Calu3 (cell line): Measurements from ENCODE around the gene FARS2. TPM values are rescaled to one million over a fixed set of nuclear protein-coding genes. Genes with fewer than 3 reads are reported as not detected.

ENCODE experiments used
- BruUV-seq: library from RNA; stranded (reverse); fragments of 400-500 nt; replicated peaks from 2 replicates; lab custom pipeline; 2021; lab: Mats Ljungman, UMichigan
- CTCF ChIA-PET: fragments of 300-600 bp; sonication (Branson Sonifier 250); formaldehyde crosslinking; loops from one replicate; lab custom pipeline; 2022; ENCODE audit warnings: antibody characterized with exemption; lab: Charles Lee
- DNase-seq: peaks from one replicate; pipeline ENCODE4 v3.0.0; 2022
- H3K27ac Mint-ChIP-seq: one replicate; pipeline ENCODE4 v1.8.0; 2022; ENCODE audit warnings: mixed read lengths; ENCODE audit not compliant: unreplicated experiment
- H3K27me3 Mint-ChIP-seq: one replicate; pipeline ENCODE4 v1.8.0; 2022; ENCODE audit warnings: mixed read lengths; ENCODE audit not compliant: unreplicated experiment
- H3K36me3 Mint-ChIP-seq: one replicate; pipeline ENCODE4 v1.8.0; 2022; ENCODE audit warnings: mild to moderate bottlenecking, moderate library complexity, mixed read lengths; ENCODE audit not compliant: insufficient read depth, unreplicated experiment
- H3K4me1 Mint-ChIP-seq: one replicate; pipeline ENCODE4 v1.8.0; 2022; ENCODE audit warnings: mild to moderate bottlenecking, low read depth, mixed read lengths; ENCODE audit not compliant: unreplicated experiment
- H3K4me3 Mint-ChIP-seq: one replicate; pipeline ENCODE4 v1.8.0; 2022; ENCODE audit warnings: mild to moderate bottlenecking, low read depth, moderate library complexity, mixed read lengths; ENCODE audit not compliant: unreplicated experiment
- H3K9me3 Mint-ChIP-seq: one replicate; pipeline ENCODE4 v1.8.0; 2022; ENCODE audit warnings: low read depth, mixed read lengths; ENCODE audit not compliant: unreplicated experiment
- intact Hi-C: fragments of 100-400 bp; cut with micrococcal nuclease; formaldehyde crosslinking; loops from one replicate; pipeline ENCODE4 v1.10.0; 2022; ENCODE audit not compliant: unreplicated experiment
- total RNA-seq: library from RNA; stranded (reverse); gene quantifications from 2 replicates; pipeline ENCODE4 v1.2.3, GENCODE V29; 2022
- TF ChIP-seq, protein P1 (sequence below): fragments of 200-600 bp; IDR thresholded peaks from one replicate; pipeline ENCODE4 v1.8.0; 2022; ENCODE audit warnings: antibody characterized with exemption; ENCODE audit not compliant: unreplicated experiment

FARS2 gene
- total RNA-seq, 1 experiment from 2014 or later = 13.4 TPM

DNA sequence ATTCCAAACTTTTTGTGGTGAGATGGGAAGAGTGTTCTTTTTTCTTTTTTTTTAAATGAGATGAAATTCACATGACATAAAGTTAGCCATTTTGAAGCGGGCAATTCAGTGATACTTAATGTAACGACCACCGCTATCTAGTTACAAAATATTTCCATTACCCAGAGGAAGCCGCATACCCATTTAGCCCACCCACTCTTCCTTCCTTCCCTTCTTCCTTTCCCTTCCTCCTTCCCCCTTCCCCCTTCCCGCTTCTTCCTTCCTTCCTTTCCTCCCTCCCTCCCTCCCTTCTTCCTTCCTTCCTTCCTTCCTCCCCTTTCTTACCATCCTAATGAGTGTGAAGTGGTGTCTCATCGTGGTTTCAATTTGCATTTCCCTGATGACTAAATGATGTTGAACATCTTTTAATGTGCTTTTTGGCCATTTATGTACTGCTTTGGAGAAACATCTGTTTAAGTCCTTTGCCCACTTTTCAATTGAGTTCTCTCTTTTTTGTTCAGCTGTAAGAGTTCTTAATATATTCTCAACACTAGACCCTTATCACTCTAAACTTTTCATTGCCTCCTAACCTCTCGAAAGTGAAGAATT, 371.1 kb downstream of the FARS2 start:
- no peaks in the 10 kb centered on the region for H3K36me3 Mint-ChIP-seq
- no TSS peak for BruUV-seq
- DNase-seq = no peak
- no peaks in the 10 kb centered on the region for H3K4me1 Mint-ChIP-seq
- intact Hi-C loops = no loop called here
- H3K27ac Mint-ChIP-seq = no peak overlapping the region
- TF ChIP-seq, protein P1, sequence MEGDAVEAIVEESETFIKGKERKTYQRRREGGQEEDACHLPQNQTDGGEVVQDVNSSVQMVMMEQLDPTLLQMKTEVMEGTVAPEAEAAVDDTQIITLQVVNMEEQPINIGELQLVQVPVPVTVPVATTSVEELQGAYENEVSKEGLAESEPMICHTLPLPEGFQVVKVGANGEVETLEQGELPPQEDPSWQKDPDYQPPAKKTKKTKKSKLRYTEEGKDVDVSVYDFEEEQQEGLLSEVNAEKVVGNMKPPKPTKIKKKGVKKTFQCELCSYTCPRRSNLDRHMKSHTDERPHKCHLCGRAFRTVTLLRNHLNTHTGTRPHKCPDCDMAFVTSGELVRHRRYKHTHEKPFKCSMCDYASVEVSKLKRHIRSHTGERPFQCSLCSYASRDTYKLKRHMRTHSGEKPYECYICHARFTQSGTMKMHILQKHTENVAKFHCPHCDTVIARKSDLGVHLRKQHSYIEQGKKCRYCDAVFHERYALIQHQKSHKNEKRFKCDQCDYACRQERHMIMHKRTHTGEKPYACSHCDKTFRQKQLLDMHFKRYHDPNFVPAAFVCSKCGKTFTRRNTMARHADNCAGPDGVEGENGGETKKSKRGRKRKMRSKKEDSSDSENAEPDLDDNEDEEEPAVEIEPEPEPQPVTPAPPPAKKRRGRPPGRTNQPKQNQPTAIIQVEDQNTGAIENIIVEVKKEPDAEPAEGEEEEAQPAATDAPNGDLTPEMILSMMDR = no peak
- CTCF ChIA-PET = no interaction called here
- no peaks in the 10 kb centered on the region for H3K27me3 Mint-ChIP-seq
- no peaks in the 10 kb centered on the region for H3K9me3 Mint-ChIP-seq
- H3K4me3 Mint-ChIP-seq = no peak overlapping the region

DNA sequence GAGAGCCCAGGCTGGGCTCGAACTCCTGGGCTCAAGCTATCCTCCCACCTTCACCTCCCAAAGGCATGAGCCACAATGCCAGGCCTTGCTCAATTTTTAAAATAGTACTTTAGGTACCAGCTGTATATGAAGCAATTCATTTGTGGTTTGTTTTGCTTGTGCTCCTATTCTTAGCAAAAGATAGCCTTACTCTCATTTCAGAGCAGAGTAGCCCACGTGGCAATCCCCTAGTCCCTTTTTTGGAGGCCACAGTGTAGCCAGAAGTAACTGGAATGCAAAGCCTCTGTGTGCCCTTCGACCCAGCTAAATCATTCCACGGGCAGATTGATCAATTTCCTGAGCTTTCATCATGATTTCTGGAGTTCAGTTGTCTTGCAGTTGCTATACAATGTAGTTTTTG, 373.2 kb downstream of the FARS2 start:
- TF ChIP-seq, protein P1 = no peak
- BruUV-seq = no TSS peak
- no peak overlapping the region for H3K4me3 Mint-ChIP-seq
- intact Hi-C loops = no loop called here
- H3K27me3 Mint-ChIP-seq = no peaks in the 10 kb centered on the region
- H3K36me3 Mint-ChIP-seq = no peaks in the 10 kb centered on the region
- no peak overlapping the region for H3K27ac Mint-ChIP-seq
- no peaks in the 10 kb centered on the region for H3K9me3 Mint-ChIP-seq
- no peak for DNase-seq
- H3K4me1 Mint-ChIP-seq = no peaks in the 10 kb centered on the region
- CTCF ChIA-PET = no interaction called here

DNA sequence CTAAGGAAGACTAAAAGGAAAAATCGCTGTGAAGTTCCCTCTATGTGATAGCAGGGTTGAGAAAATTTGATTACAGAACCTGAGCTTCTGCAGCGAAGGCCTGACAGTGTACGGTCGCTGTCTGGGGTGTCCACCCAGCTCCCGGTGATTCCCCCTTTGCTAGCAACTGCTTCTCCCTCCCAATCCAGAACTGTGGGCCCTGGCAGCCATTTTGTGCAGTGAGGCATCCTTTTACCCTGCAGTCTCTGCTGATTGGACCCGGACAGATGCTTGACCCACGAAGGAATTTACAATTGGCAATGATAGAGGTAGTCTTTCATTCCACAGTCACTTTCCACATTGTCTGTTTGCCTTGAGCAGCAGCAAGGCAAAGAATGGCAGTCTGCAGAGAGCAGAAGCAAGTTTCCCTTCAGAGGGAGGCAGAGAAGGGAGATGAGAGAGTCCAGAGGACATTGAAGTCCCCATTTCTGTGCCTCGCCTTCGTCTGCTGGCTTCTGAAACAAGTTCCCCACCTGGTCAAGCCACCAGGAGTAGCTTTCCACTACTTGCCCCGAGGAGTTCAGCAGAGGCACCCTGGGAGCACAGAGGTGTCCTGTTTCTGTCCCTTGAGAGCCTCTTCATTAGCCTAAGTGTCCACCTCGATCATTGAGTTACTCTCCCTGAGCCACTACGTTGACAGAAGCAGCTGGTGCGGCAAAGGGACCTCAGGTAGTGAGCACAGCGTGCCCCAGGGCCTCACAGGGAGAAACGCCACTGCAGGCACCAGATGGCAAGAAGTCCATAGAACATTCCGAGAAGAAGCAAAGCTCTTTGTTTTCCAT, 375.1 kb downstream of the FARS2 start:
- intact Hi-C loops = no loop called here
- TF ChIP-seq, protein P1 = no peak
- H3K4me1 Mint-ChIP-seq = no peaks in the 10 kb centered on the region
- BruUV-seq = no TSS peak
- no peak for DNase-seq
- CTCF ChIA-PET = no interaction called here
- peaks cover 7% of the 10 kb centered on the region for H3K9me3 Mint-ChIP-seq
- H3K36me3 Mint-ChIP-seq = no peaks in the 10 kb centered on the region
- no peaks in the 10 kb centered on the region for H3K27me3 Mint-ChIP-seq
- no peak overlapping the region for H3K4me3 Mint-ChIP-seq
- H3K27ac Mint-ChIP-seq = no peak overlapping the region

DNA sequence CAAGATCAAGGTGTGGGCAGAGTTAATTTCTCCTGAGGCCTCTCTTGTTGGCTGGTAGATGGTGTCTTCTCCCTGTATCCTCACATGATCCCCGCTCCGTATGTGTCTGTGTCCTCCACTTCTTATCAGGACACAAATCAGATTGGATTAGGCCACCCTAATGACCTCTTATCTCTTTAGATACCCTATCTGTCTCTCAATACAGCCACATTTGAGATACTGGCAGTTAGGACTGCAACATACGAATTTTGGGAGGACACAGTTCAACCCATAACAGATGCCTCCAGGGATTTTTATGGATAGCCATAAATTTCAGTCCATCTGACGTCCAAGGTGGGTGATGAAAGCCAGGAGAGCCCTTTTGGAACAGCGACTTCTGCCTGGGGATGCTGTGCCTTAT, 376.4 kb downstream of the FARS2 start:
- intact Hi-C loops = no loop called here
- Mint-ChIP-seq H3K27ac (no peak overlapping the region), H3K9me3 (peaks cover 7% of the 10 kb centered on the region), H3K36me3 (no peaks in the 10 kb centered on the region), H3K4me1 (no peaks in the 10 kb centered on the region), H3K27me3 (no peaks in the 10 kb centered on the region), H3K4me3 (no peak overlapping the region)
- no peak for DNase-seq
- CTCF ChIA-PET = no interaction called here
- BruUV-seq = no TSS peak
- TF ChIP-seq, protein P1 = no peak
